GM18502 (cell line): ENCODE measurements around the gene FIGNL1.

ENCODE experiments used
- ATAC-seq: cut with Tn5 transposase; IDR thresholded peaks from one replicate; pipeline ENCODE4 v1.9.1; 2021; ENCODE audit warnings: mild to moderate bottlenecking; ENCODE audit not compliant: unreplicated experiment, poor library complexity

Gene FIGNL1

GRCh38 chr7:50436133-50436806 lies 13.9 kb downstream of the FIGNL1 start:
- no peak for ATAC-seq

- no peak for ATAC-seq
Measured at GRCh38 chr7:50431722-50432305, 18.3 kb downstream of the FIGNL1 start.

GRCh38 chr7:50431316-50431715 lies 18.8 kb downstream of the FIGNL1 start:
- ATAC-seq, result no peak

DNA sequence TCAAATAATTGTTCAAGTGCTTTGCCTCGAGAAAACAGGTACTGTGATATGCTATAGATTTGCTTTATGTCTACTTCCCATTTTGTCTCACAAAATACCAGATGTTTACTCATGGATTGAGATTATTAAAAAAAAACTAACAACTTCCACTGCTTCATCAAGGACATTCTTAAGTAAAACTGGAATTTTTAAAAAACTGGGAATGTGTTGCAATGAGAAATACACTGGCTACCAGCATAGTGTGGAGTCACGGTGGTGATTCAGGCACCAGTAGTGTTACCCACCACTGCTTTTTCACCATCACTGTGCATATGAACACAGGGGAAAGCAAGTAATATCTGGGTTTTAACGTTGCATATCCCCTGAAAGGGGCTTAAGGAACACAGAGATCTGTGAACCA lies 21.2 kb downstream of the FIGNL1 start:
- ATAC-seq, result no peak

GRCh38 chr7:50427518-50427917 lies 22.6 kb downstream of the FIGNL1 start:
- ATAC-seq, result no peak

DNA sequence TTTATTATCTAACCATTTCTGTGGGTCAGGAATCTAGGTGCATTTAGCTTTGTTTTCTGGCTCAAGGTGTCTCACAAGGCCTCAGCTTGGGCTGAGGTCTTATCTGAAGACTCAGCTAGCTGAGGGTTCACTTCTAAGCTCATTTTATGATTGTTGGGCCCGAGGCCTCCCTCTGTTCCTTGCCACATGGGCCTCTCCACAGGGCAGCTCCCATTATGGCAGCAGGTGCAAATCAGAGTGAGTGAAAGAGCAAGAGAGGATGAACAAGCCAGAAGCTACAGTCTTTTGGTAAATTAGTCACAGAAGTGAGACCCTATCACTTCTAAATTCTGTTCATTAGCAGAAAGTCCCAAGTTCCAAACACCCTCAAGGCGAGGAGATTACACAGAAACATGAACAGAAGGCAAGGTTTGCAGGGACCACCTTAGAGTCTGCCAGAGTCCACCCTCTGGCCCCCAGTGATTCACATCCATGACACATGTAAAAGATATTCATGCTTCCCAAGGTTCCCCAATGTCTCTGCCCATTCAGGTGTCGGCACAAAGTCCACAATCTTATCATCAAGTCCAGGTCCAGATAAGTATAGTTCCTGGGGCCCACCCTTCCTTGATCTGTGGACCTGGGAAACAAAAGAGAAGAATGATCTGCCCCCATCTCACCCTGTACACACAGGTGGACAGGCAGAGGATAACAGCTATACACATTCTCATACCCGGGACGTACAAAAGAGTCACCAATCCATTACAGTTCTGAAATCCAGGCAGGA lies 23.7 kb downstream of the FIGNL1 start:
- no peak for ATAC-seq

DNA sequence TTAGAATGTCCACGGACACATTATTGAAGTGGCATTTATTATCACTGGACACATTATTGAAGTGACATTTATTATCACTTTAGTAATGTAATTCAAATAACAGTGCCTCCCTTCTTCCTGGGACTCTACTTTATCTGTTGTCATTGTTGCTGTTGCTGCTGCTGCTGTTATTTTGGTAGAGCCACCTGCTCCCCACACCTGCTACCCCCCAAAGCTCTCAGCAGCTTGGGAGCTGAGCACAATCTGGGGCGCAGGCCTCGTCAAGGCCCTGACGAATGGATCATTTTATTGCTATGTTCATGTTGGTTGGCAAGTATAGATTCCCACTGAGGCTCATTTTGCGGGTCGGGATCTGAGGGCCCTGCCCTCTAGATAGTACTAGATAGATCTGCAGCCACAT lies 24.8 kb downstream of the FIGNL1 start:
- ATAC-seq, result no peak

GRCh38 chr7:50423860-50424259 lies 26.3 kb downstream of the FIGNL1 start:
- ATAC-seq, result no peak

- no peak for ATAC-seq
Measured at GRCh38 chr7:50422858-50423257, 27.3 kb downstream of the FIGNL1 start.

DNA sequence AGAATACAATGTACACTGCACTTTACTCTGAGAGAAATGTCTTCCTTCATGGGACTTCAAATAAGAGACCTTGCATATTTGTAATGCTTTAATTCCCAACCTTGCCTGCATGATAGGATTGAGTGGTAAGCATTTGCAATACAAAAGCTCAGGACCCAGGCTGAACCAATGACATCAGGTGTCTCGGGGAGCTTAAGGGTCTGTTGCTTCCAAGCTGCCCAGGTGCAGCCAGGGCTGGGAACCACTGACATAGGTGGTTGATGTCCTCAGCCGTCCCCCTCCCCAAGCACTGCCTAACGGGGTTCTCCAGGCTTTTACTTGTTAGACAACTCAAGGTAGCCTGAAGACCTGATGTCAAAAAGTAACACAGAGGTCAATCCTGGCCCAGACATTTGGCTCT lies 29.1 kb downstream of the FIGNL1 start:
- ATAC-seq, result no peak

DNA sequence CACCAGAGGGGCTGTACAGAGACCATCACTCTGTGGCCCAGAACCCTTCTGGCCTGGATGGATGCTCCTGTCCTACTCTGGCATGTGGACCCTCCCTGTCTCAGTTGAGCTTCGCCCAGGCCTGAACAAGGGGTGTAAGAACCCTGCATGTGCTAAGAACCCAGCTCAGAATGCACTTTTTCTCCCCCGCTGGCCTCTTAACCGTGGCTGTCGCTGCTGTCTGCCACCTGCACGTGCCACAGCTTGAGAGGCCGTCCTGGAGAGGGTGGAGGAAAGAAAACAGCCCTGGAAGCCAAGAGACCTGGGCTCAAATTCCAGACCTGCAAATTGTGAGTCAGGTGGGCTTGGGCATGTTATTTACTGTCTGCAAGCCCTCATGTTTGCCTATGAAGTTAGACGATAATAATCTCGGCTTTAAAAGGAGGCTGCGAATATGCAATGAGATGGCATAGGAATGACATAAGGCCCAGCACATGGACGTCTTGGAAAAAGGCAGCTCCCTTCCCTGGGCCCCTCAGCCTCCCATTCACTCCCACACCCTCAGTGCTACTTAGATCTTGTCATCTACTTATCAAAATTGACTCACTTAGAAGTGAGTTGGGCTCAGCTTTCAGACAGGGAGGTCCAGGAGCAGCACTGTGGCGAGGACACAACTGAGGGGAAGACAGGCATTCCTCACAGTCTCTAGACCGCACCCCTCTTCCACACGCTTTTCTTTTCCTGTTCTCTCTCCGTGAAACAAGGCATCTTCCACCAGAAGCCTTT lies 31.4 kb downstream of the FIGNL1 start:
- no peak for ATAC-seq

GRCh38 chr7:50418086-50418515 lies 32.0 kb downstream of the FIGNL1 start:
- peak; percentile 86 for ATAC-seq

GRCh38 chr7:50416527-50417182 lies 33.5 kb downstream of the FIGNL1 start:
- ATAC-seq, result peak; percentile 86

DNA sequence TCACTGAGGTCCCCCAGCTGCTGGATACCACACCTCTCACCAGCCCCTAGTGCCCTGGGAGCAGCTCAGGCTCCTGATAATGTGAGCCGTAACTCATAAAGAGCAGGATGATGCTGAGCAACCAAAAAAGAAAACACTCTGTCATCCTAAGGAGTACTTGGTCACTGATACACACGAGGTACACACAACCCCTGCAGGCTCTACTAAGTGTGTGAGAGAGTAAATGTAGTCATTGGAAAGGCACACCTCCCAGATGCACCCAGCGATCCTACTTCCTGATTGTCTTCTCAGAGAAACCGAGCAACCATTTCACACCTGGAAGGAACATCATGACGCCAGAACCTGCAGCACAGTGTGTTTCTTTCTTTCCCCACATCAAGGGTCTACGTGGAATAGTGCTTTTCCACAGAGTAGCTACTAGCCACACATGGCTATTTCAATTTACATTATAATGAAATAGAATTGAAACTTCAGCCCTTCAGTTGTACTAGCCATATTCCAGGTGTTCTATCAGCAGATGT lies 34.2 kb downstream of the FIGNL1 start:
- no peak for ATAC-seq

DNA sequence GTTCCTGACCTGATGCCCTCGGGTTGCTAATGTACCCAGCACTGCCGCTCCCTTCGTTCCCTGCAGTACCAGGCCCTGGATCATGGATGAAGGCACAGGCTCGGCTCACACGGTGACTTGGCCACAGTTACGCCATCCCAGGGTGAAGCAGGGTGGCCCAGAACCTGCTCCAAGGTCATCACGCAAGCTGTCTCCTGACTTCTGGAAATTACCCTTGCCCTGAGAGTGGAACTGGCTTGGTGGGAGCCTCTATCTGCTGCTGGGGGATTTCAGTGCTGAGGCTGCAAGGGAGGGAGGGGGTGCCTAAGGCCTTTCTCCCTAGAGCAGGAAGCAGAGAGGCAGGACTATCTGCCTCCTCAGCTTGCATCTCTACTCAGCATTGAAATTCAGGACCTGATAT lies 36.6 kb downstream of the FIGNL1 start:
- no peak for ATAC-seq

DNA sequence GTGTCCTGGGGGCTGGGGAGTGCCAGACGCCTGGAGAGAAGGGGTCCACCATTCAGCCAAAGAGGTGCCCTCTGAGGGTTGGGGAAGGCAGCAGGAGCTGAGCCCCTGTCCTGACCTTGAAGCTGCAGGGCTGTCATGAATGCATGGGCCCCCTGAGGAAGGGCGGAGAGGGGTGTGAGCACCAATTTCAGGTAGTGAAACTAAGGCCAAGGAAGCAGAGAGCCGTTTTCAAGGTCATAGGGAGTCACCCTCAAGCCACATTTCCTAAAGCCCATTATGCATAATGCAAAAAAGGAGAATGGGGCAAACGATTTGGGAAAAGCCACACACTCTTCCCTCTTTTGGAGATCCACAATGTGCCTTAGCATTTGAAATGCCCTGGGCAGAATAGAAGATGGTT lies 37.2 kb downstream of the FIGNL1 start:
- no peak for ATAC-seq

- ATAC-seq, result no peak
Measured at GRCh38 chr7:50411332-50411731, 38.8 kb downstream of the FIGNL1 start.

DNA sequence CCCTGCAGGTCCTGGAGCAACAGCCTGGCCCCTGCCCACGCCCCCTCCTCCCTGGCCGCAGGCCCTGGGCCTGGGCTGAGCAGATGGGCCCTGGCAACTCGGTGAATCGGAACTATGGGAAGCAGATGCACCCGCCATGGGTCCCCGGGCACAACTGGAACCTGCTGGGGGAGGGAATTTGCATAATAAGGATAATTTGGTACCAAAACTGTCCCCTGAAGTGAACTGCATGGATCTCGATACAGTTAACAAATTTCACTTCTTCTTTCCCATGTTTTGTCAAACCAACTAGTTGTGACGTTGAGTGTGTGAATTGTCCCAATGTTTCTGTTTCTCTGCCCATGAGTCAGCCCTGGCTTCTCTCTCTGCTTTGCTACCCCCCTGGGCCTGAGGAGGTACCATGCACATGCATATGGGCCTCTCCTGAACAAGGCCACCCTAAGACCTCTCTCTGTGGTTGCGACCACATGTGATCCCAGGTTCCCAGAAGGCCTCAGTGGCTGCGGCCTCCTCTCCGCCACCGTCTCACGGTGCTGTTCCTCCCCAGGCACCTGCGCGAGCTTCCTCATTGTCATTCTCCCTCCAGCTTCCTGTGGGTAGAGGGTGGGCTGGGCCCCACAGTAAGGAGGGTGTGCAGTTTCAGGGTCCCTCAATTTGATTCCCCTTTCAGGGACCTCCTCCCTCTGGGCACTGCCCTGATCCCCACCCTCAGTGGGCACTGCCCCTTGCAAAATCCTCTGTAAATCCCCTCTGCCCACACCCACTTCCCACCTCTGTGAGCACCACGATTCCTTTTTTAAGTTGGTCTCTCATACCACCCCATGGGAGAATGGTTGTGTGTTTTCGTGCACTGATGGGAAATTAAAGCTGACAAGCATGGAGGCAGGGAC lies 40.0 kb downstream of the FIGNL1 start:
- ATAC-seq, result peak; percentile 66

DNA sequence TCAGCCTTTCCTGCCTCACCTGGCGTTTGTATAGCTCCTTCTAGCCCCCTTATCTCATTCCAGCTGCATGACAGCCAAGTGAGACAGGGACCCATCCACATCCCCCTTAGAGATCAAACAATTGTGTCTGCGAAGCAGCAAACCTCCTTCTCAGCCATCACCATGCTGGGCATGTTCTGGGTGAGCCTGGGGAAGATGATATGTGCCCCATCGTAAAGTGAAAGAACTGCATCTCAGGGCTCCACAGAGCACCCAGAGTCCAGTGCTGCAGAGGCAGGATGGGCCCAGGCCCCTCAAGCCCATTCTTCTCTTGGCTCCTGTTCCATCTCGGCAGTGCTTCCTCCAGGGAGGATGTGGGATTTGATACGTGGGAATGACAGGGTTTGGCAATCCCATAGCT lies 43.2 kb downstream of the FIGNL1 start:
- no peak for ATAC-seq
